ENCODE data around the gene WDFY4. TPM values are rescaled to one million over a fixed set of nuclear protein-coding genes. Genes with fewer than 3 reads are reported as not detected.

The WDFY4 gene
- polyA plus RNA-seq, 12 donors, result 2.0 to 7.3 (median 3.0) TPM; not detected in 2

GRCh38 chr10:48711830-48712229 is 27.2 kb downstream of the WDFY4 start:
- DNase-seq, result no peak

- no peak for DNase-seq
These were observed 29.4 kb downstream of the WDFY4 start for GRCh38 chr10:48714088-48714487.

- no peak for DNase-seq
These were observed 31.7 kb downstream of the WDFY4 start for GRCh38 chr10:48716416-48716815.

- no peak for DNase-seq
These were observed 35.9 kb downstream of the WDFY4 start for GRCh38 chr10:48720611-48721010.

- DNase-seq, result no peak
These were observed 37.8 kb downstream of the WDFY4 start for GRCh38 chr10:48722153-48723145.

- no peak for DNase-seq
These were observed 39.5 kb downstream of the WDFY4 start for GRCh38 chr10:48724127-48724526.

- DNase-seq, result no peak
These were observed 41.0 kb downstream of the WDFY4 start for GRCh38 chr10:48725708-48726107.

- DNase-seq, result no peak
These were observed 43.2 kb downstream of the WDFY4 start for GRCh38 chr10:48727866-48728265.

- DNase-seq, result no peak
These were observed 44.5 kb downstream of the WDFY4 start for GRCh38 chr10:48729222-48729621.

- DNase-seq, result no peak
These were observed 45.3 kb downstream of the WDFY4 start for GRCh38 chr10:48729941-48730457.

- DNase-seq, result no peak
These were observed 46.5 kb downstream of the WDFY4 start for GRCh38 chr10:48731141-48731540.

- no peak for DNase-seq
These were observed 47.0 kb downstream of the WDFY4 start for GRCh38 chr10:48731654-48732053.

GRCh38 chr10:48733329-48733728 is 48.7 kb downstream of the WDFY4 start:
- DNase-seq, result no peak

GRCh38 chr10:48735836-48736390 is 51.2 kb downstream of the WDFY4 start:
- DNase-seq, result no peak

- no peak for DNase-seq
These were observed 51.9 kb downstream of the WDFY4 start for GRCh38 chr10:48736596-48736995.

- no peak for DNase-seq
These were observed 53.2 kb downstream of the WDFY4 start for GRCh38 chr10:48737886-48738285.

- no peak for DNase-seq
These were observed 54.5 kb downstream of the WDFY4 start for GRCh38 chr10:48739170-48739569.

- no peak for DNase-seq
These were observed 55.5 kb downstream of the WDFY4 start for GRCh38 chr10:48740015-48740707.

GRCh38 chr10:48740988-48741387 is 56.3 kb downstream of the WDFY4 start:
- DNase-seq, result peak; percentile 19

- DNase-seq, result no peak
These were observed 58.5 kb downstream of the WDFY4 start for GRCh38 chr10:48742891-48743860.

- no peak for DNase-seq
These were observed 59.9 kb downstream of the WDFY4 start for GRCh38 chr10:48744587-48744986.

Data from muscle of arm (tissue), 12 donors.